Measurements from ENCODE around the gene GALNT5. TPM values are rescaled to one million over a fixed set of nuclear protein-coding genes. Genes with fewer than 3 reads are reported as not detected.

Gene GALNT5
- total RNA-seq, 1 experiment from 2014 or later: not detected

GRCh38 chr2:157256626-157257025 lies 879 bp upstream of the GALNT5 start:
- Histone ChIP-seq H4K20me1 (ENCODE audit: insufficient read depth, low read depth, low read length) (no peaks in the 10 kb centered on the region), H3K27ac (ENCODE audit: low read length) (no peak overlapping the region), H3K9me2 (replicated peaks; ENCODE audit: insufficient read depth, low read length) (no peaks in the 10 kb centered on the region), H3K9me3 (ENCODE audit: low read length) (no peaks in the 10 kb centered on the region), H3K4me2 (ENCODE audit: low read depth, low read length, poor library complexity, severe bottlenecking) (no peak overlapping the region), H3K27me3 (ENCODE audit: low read length) (0 out of 2 replicates have a peak, but pooled peaks cover 3% of the 10 kb centered on the region), H3K9ac (ENCODE audit: low read length) (no peak overlapping the region), H3K36me3 (ENCODE audit: insufficient read depth, low read length) (no peaks in the 10 kb centered on the region), H3K4me3 (ENCODE audit: low read length) (no peak overlapping the region), H3K79me2 (ENCODE audit: low read length) (no peaks in the 10 kb centered on the region), H3K4me1 (ENCODE audit: low read length) (no peaks in the 10 kb centered on the region), H2AFZ (ENCODE audit: low read length) (no peak overlapping the region)
- DNase-seq: no peak

- no peak for DNase-seq
- Histone ChIP-seq H3K79me2 (ENCODE audit: low read length) (no peaks in the 10 kb centered on the region), H4K20me1 (ENCODE audit: insufficient read depth, low read depth, low read length) (no peaks in the 10 kb centered on the region), H2AFZ (ENCODE audit: low read length) (no peak overlapping the region), H3K9me2 (replicated peaks; ENCODE audit: insufficient read depth, low read length) (no peaks in the 10 kb centered on the region), H3K27me3 (ENCODE audit: low read length) (0 out of 2 replicates have a peak, but pooled peaks cover 3% of the 10 kb centered on the region), H3K9me3 (ENCODE audit: low read length) (no peaks in the 10 kb centered on the region), H3K36me3 (ENCODE audit: insufficient read depth, low read length) (no peaks in the 10 kb centered on the region), H3K4me2 (ENCODE audit: low read depth, low read length, poor library complexity, severe bottlenecking) (no peak overlapping the region), H3K4me3 (ENCODE audit: low read length) (no peak overlapping the region), H3K9ac (ENCODE audit: low read length) (no peak overlapping the region), H3K4me1 (ENCODE audit: low read length) (no peaks in the 10 kb centered on the region), H3K27ac (ENCODE audit: low read length) (no peak overlapping the region)
Observed at GRCh38 chr2:157258520-157259326, 1.2 kb downstream of the GALNT5 start.

GRCh38 chr2:157259386-157259785 lies 1.9 kb downstream of the GALNT5 start:
- H3K79me2 ChIP-seq (ENCODE audit: low read length): no peaks in the 10 kb centered on the region
- no peaks in the 10 kb centered on the region for H3K4me1 ChIP-seq (ENCODE audit: low read length)
- H3K9ac ChIP-seq (ENCODE audit: low read length): no peak overlapping the region
- H3K9me3 ChIP-seq (ENCODE audit: low read length): no peaks in the 10 kb centered on the region
- no peak overlapping the region for H3K4me2 ChIP-seq (ENCODE audit: low read depth, low read length, poor library complexity, severe bottlenecking)
- no peaks in the 10 kb centered on the region for H3K36me3 ChIP-seq (ENCODE audit: insufficient read depth, low read length)
- H3K4me3 ChIP-seq (ENCODE audit: low read length): no peak overlapping the region
- DNase-seq: no peak
- H2AFZ ChIP-seq (ENCODE audit: low read length): no peak overlapping the region
- no peaks in the 10 kb centered on the region for H3K9me2 ChIP-seq (replicated peaks; ENCODE audit: insufficient read depth, low read length)
- no peaks in the 10 kb centered on the region for H3K27me3 ChIP-seq (ENCODE audit: low read length)
- H4K20me1 ChIP-seq (ENCODE audit: insufficient read depth, low read depth, low read length): no peaks in the 10 kb centered on the region
- H3K27ac ChIP-seq (ENCODE audit: low read length): no peak overlapping the region

- H4K20me1 ChIP-seq (ENCODE audit: insufficient read depth, low read depth, low read length): no peaks in the 10 kb centered on the region
- no peak overlapping the region for H3K4me2 ChIP-seq (ENCODE audit: low read depth, low read length, poor library complexity, severe bottlenecking)
- no peak overlapping the region for H3K9ac ChIP-seq (ENCODE audit: low read length)
- no peak overlapping the region for H3K27ac ChIP-seq (ENCODE audit: low read length)
- H3K36me3 ChIP-seq (ENCODE audit: insufficient read depth, low read length): no peaks in the 10 kb centered on the region
- no peaks in the 10 kb centered on the region for H3K9me3 ChIP-seq (ENCODE audit: low read length)
- H3K9me2 ChIP-seq (replicated peaks; ENCODE audit: insufficient read depth, low read length): no peaks in the 10 kb centered on the region
- no peaks in the 10 kb centered on the region for H3K79me2 ChIP-seq (ENCODE audit: low read length)
- no peak overlapping the region for H3K4me3 ChIP-seq (ENCODE audit: low read length)
- H3K27me3 ChIP-seq (ENCODE audit: low read length): no peaks in the 10 kb centered on the region
- DNase-seq: no peak
- no peaks in the 10 kb centered on the region for H3K4me1 ChIP-seq (ENCODE audit: low read length)
- no peak overlapping the region for H2AFZ ChIP-seq (ENCODE audit: low read length)
Observed at GRCh38 chr2:157259960-157260359, 2.5 kb downstream of the GALNT5 start.

GRCh38 chr2:157260533-157261198 lies 3.2 kb downstream of the GALNT5 start:
- H3K9ac ChIP-seq (ENCODE audit: low read length): no peak overlapping the region
- no peaks in the 10 kb centered on the region for H3K4me1 ChIP-seq (ENCODE audit: low read length)
- DNase-seq: no peak
- H3K27ac ChIP-seq (ENCODE audit: low read length): no peak overlapping the region
- H2AFZ ChIP-seq (ENCODE audit: low read length): no peak overlapping the region
- H3K9me3 ChIP-seq (ENCODE audit: low read length): no peaks in the 10 kb centered on the region
- H3K36me3 ChIP-seq (ENCODE audit: insufficient read depth, low read length): no peaks in the 10 kb centered on the region
- no peak overlapping the region for H3K4me3 ChIP-seq (ENCODE audit: low read length)
- no peak overlapping the region for H3K4me2 ChIP-seq (ENCODE audit: low read depth, low read length, poor library complexity, severe bottlenecking)
- H4K20me1 ChIP-seq (ENCODE audit: insufficient read depth, low read depth, low read length): no peaks in the 10 kb centered on the region
- no peaks in the 10 kb centered on the region for H3K9me2 ChIP-seq (replicated peaks; ENCODE audit: insufficient read depth, low read length)
- no peaks in the 10 kb centered on the region for H3K79me2 ChIP-seq (ENCODE audit: low read length)
- H3K27me3 ChIP-seq (ENCODE audit: low read length): no peaks in the 10 kb centered on the region

- no peaks in the 10 kb centered on the region for H3K9me2 ChIP-seq (replicated peaks; ENCODE audit: insufficient read depth, low read length)
- no peaks in the 10 kb centered on the region for H3K27me3 ChIP-seq (ENCODE audit: low read length)
- no peaks in the 10 kb centered on the region for H3K9me3 ChIP-seq (ENCODE audit: low read length)
- H3K9ac ChIP-seq (ENCODE audit: low read length): no peak overlapping the region
- DNase-seq: no peak
- H3K27ac ChIP-seq (ENCODE audit: low read length): no peak overlapping the region
- no peak overlapping the region for H2AFZ ChIP-seq (ENCODE audit: low read length)
- H3K4me2 ChIP-seq (ENCODE audit: low read depth, low read length, poor library complexity, severe bottlenecking): no peak overlapping the region
- H3K79me2 ChIP-seq (ENCODE audit: low read length): no peaks in the 10 kb centered on the region
- no peaks in the 10 kb centered on the region for H3K4me1 ChIP-seq (ENCODE audit: low read length)
- H4K20me1 ChIP-seq (ENCODE audit: insufficient read depth, low read depth, low read length): no peaks in the 10 kb centered on the region
- H3K4me3 ChIP-seq (ENCODE audit: low read length): no peak overlapping the region
- H3K36me3 ChIP-seq (ENCODE audit: insufficient read depth, low read length): no peaks in the 10 kb centered on the region
Observed at GRCh38 chr2:157261199-157261782, 3.8 kb downstream of the GALNT5 start.

- Histone ChIP-seq H3K4me2 (ENCODE audit: low read depth, low read length, poor library complexity, severe bottlenecking) (no peak overlapping the region), H3K9me2 (replicated peaks; ENCODE audit: insufficient read depth, low read length) (no peaks in the 10 kb centered on the region), H3K4me3 (ENCODE audit: low read length) (no peak overlapping the region), H3K9me3 (ENCODE audit: low read length) (no peaks in the 10 kb centered on the region), H3K36me3 (ENCODE audit: insufficient read depth, low read length) (no peaks in the 10 kb centered on the region), H3K4me1 (ENCODE audit: low read length) (no peaks in the 10 kb centered on the region), H3K79me2 (ENCODE audit: low read length) (no peaks in the 10 kb centered on the region), H3K9ac (ENCODE audit: low read length) (no peak overlapping the region), H3K27ac (ENCODE audit: low read length) (no peak overlapping the region), H4K20me1 (ENCODE audit: insufficient read depth, low read depth, low read length) (no peaks in the 10 kb centered on the region), H2AFZ (ENCODE audit: low read length) (no peak overlapping the region), H3K27me3 (ENCODE audit: low read length) (no peaks in the 10 kb centered on the region)
- no peak for DNase-seq
Observed at GRCh38 chr2:157262248-157262647, 4.7 kb downstream of the GALNT5 start.

GRCh38 chr2:157264099-157264498 lies 6.6 kb downstream of the GALNT5 start:
- Histone ChIP-seq H3K9me2 (replicated peaks; ENCODE audit: insufficient read depth, low read length) (no peaks in the 10 kb centered on the region), H3K4me1 (ENCODE audit: low read length) (no peaks in the 10 kb centered on the region), H3K4me3 (ENCODE audit: low read length) (no peak overlapping the region), H3K27me3 (ENCODE audit: low read length) (no peaks in the 10 kb centered on the region), H3K36me3 (ENCODE audit: insufficient read depth, low read length) (no peaks in the 10 kb centered on the region), H3K9me3 (ENCODE audit: low read length) (no peaks in the 10 kb centered on the region), H2AFZ (ENCODE audit: low read length) (no peak overlapping the region), H3K4me2 (ENCODE audit: low read depth, low read length, poor library complexity, severe bottlenecking) (no peak overlapping the region), H3K9ac (ENCODE audit: low read length) (no peak overlapping the region), H4K20me1 (ENCODE audit: insufficient read depth, low read depth, low read length) (no peaks in the 10 kb centered on the region), H3K79me2 (ENCODE audit: low read length) (no peaks in the 10 kb centered on the region), H3K27ac (ENCODE audit: low read length) (no peak overlapping the region)
- DNase-seq: no peak

All from Karpas-422 (cell line).